GM12873 (cell line): ENCODE measurements around the gene NTMT2.

Experiments used
- CTCF ChIP-seq: IDR thresholded peaks from 2 replicates; pipeline ENCODE4 v1.5.1; 2012; ENCODE audit warnings: low read depth, mild to moderate bottlenecking, moderate library complexity, low read length, control low read depth; ENCODE audit not compliant: insufficient read depth; ENCODE audit errors: missing control alignments

Gene NTMT2

GRCh38 chr1:170200621-170201397 is 55.0 kb downstream of the NTMT2 start:
- no peak for TF ChIP-seq CTCF

GRCh38 chr1:170203693-170204092 is 57.9 kb downstream of the NTMT2 start:
- TF ChIP-seq CTCF: no peak

- TF ChIP-seq CTCF: no peak
These were observed 58.4 kb downstream of the NTMT2 start for GRCh38 chr1:170204121-170204520.

GRCh38 chr1:170205301-170205700 is 59.5 kb downstream of the NTMT2 start:
- TF ChIP-seq CTCF: no peak

- no peak for TF ChIP-seq CTCF
These were observed 63.4 kb downstream of the NTMT2 start for GRCh38 chr1:170209125-170209524.

GRCh38 chr1:170210142-170210541 is 64.4 kb downstream of the NTMT2 start:
- no peak for TF ChIP-seq CTCF

- TF ChIP-seq CTCF: no peak
These were observed 67.8 kb downstream of the NTMT2 start for GRCh38 chr1:170213596-170213995.
